Measurements from ENCODE around the gene CHRNA1.
A peak's percentile ranks its signal among the peaks of the same experiment; 100 is the strongest.
"Not testable (repeated sequence)": the region's sequence is repeated elsewhere in the genome, so short reads cannot be mapped to it uniquely, and the experiment has no call there.

The CHRNA1 gene

DNA sequence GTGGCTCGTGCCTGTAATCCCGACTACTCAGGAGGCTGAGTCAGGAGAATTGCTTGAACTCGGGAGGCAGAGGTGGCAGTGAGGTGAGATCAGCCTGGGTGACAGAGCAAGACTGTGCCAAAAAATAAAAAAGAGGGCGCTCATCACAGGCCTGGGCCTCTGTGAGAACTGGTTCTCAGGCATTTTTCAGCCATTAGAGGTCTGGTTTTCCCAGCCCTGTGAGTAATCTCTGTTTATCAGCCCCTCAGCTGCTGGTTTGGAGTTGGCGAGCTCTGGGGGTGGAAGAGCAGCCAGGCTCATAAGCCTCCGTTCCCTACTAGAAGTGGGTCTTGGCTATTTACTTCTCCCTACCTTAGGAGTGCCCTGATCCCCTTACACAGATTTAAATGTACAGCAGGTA lies 53.1 kb downstream of the CHRNA1 start:
- DNase-seq, result no peak

DNA sequence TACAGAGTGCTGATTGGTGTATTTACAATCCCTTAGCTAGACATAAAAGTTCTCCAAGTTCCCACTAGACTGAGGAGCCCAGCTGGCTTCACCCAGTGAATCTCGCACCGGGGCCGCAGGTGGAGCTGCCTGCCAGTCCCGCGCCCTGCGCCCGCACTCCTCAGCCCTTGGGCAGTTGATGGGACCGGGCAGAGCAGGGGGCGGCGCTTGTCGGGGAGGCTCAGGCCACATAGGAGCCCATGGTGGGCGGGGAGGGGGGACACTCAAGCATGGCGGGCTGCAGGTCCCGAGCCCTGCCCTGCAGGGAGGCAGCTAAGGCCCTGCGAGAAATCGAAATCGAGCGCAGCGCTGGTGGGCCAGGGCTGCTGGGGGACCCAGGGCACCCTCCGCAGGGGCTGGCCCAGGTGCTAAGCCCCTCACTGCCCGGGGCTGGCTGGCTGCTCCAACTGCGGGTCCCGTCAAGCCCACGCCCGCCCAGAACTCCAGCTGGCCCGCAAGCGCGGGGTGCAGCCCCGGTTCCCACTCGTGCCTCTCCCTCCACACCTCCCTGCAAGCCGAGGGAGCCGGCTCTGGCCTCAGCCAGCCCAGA lies 54.8 kb downstream of the CHRNA1 start:
- not testable (repeated sequence) for DNase-seq

DNA sequence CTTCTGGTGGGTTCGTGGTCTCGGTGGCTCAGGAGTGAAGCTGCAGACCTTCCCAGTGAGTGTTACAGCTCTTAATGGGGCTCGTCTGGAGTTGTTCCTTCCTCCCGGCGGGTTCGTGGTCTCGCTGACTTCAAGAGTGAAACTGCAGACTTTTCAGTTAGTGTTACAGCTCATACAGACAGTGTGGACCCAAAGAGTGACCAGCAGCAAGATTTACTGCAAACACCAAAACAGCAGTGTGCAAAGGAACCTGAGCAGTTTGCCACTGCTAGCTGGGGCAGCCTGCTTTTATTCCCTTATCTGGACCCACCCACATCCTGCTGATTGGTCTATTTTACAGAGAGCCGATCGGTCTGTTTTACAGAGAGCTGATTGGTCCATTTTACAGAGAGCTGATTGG lies 55.6 kb downstream of the CHRNA1 start:
- DNase-seq, result no peak

DNA sequence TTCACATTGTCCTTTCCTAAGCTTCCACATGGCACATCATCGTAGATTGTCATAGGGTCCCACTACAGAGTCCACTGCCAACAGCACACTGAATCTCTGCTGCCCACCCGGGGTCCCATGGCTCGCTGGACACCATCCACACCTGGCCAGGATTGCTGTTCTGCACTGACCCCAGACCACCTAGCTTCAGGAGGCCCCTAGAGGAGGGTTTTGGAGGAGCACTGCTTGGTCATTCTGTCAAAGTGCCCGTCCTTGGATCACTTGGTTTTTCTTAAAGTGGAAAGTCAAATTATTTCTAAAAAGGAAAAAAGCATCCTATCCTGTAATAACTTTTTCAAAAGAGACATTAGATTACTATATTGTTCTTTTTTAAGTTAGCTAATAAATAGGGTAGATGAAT lies 59.0 kb downstream of the CHRNA1 start:
- DNase-seq, result no peak

DNA sequence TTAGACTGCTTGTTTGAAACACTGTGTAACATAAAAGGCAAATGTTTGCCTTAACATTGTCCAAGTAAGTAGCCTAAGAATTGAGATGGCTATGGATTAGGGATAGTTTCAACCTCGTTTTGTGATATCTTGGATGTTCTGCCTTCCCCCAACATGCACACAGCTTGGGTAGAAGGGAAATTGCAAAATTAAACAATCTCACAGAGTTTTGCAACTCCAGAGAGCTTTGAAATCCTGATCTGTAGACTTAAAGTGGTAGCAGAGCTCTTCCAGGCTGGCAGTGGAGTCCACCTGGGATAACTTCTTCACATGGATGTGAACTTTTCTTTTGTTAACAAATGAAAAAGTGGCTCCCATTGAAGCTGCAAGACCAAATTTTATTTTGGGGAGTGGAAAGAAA lies 59.6 kb downstream of the CHRNA1 start:
- no peak for DNase-seq

DNA sequence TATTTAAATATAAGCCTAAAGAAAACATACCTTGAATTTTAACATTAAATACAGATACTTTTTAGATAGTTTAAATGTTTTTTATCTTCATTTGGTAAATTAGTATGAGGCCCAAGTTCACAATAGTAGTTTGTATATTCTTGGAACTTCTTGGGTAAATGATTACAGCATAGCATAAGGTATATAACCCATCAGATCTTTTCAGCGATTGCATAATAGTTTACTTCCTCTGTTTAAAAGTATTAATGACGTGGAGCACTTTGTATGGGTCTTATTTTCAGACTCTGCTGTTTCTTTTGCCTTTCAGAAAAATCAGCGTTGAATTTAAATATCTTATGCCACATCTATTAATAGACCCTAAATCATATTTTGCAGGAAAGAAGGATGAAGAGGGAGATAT lies 60.2 kb downstream of the CHRNA1 start:
- no peak for DNase-seq

DNA sequence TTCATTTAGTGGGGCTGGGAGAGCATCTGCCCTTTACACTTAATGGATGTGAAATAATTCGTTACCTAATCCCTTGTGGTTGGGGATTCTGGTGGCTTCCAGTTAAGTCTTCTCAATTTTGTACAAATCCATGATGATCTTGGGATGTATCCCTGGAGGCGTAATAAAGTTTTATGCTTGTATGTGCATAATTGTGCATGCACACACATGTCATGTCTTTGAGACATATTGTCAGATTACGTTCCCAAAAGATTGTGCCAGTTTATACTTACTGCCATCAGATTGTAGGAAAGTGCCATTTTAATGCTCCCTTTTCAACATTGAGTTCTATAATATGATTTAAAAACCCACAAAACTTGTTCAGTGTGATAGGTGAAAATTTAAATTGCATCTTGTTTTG lies 60.8 kb downstream of the CHRNA1 start:
- DNase-seq, result no peak

DNA sequence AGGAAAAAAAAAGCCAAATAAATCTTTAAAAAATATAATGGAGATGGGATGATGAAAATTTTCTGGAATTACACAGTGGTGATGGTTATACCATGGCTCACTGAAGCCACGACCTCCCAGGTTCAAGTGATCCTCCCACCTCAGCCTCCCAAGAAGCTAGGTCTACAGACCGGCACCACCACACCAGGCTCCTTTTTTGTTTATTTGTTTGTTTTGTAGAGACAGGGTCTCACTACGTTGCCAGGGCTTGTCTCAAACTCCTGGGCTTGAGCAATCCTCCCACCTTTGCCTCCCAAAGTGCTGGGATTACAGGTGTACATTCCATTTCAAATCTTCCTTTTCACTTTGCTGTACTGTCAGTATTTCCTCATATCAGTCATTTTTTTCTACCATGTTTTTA lies 61.7 kb downstream of the CHRNA1 start:
- no peak for DNase-seq

DNA sequence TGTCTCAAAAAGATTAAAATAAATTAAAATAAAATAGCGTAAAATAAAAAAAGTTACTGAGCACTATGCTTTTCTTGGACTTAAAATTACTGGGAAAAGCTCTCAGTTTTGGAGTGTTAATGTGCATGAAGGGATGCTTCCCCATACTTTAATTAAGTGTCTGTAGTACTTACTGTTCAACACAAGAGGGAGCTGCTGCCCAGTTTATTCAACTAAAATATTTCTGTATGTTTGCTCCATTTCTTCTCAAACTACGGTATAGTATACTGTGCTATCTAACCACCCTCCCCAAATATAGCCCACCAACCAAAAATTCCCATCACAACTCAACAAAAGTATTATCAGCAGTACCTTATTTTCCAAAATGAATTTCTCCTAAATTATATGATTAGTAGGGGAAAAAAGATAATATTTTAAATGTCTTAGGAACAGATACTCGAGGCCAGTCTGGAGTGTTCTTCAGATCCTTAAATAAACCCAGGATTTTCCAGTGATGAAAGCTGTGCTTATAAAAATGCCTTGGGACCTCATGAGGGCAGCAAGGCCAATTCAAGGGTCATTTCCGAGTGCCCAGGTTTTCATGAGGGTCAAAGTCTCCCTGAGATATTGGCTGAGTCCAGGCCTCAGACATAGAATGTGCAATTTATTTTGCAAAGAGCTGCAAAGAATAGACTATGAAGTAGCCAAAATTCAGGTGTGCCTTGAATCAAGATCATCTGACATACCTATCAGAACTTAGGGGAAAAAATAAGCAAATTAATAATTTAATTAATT lies 64.1 kb downstream of the CHRNA1 start:
- DNase-seq, result peak in 1 of 2 experiments; percentile 24

Data from NCI-H1930 (cell line).